ENCODE measurements around the gene EPOP.
"Not testable (repeated sequence)": the region's sequence is repeated elsewhere in the genome, so short reads cannot be mapped to it uniquely, and the experiment has no call there.

EPOP gene

DNA sequence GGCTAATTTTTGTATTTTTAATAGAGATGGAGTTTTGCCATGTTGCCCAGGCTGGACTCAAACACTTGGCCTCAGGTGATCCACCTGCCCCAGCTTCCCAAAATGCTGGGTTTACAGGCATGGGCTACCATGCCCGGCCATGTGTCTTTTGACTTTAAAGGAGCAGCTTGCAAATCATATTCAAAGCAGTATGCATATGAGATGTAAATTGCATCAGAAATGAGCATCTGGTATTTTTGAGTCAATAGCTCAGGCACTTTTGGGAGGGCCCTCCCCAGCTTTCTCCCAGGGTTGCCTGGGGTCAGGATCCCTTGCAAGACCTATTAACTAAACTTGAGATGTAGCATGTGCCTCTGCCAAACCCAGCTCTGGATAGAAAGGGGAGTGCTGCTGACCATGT lies 21.5 kb downstream of the EPOP start:
- ATAC-seq (ENCODE audit: low read depth): no peak
- H3K36me3 ChIP-seq (ENCODE audit: low read depth): no peaks in the 10 kb centered on the region
- H3K4me1 ChIP-seq (ENCODE audit: insufficient read depth, poor library complexity, severe bottlenecking): no peaks in the 10 kb centered on the region
- H3K9me3 ChIP-seq (ENCODE audit: severe bottlenecking): no peaks in the 10 kb centered on the region
- DNase-seq (ENCODE audit: low spot score): no peak
- no peak overlapping the region for H3K27ac ChIP-seq (ENCODE audit: poor library complexity, severe bottlenecking)
- peaks cover 5% of the 10 kb centered on the region for H3K27me3 ChIP-seq (ENCODE audit: insufficient read depth, poor library complexity, severe bottlenecking)
- TF ChIP-seq CTCF (IDR thresholded peaks at IDR 0.05; ENCODE audit: poor library complexity, severe bottlenecking): no peak
- H3K4me3 ChIP-seq (ENCODE audit: severe bottlenecking): no peak overlapping the region

- not testable (repeated sequence) for H3K36me3 ChIP-seq (ENCODE audit: low read depth); H3K4me1 ChIP-seq (ENCODE audit: insufficient read depth, poor library complexity, severe bottlenecking); H3K9me3 ChIP-seq (ENCODE audit: severe bottlenecking); H3K4me3 ChIP-seq (ENCODE audit: severe bottlenecking); DNase-seq (ENCODE audit: low spot score); H3K27me3 ChIP-seq (ENCODE audit: insufficient read depth, poor library complexity, severe bottlenecking); ATAC-seq (ENCODE audit: low read depth); H3K27ac ChIP-seq (ENCODE audit: poor library complexity, severe bottlenecking)
These were observed 24.0 kb downstream of the EPOP start for GRCh38 chr17:38650653-38651173.

GRCh38 chr17:38637951-38638350 lies 36.8 kb downstream of the EPOP start:
- Histone ChIP-seq H3K4me1 (ENCODE audit: insufficient read depth, poor library complexity, severe bottlenecking) (no peaks in the 10 kb centered on the region), H3K9me3 (ENCODE audit: severe bottlenecking) (no peaks in the 10 kb centered on the region), H3K27ac (ENCODE audit: poor library complexity, severe bottlenecking) (no peak overlapping the region), H3K27me3 (ENCODE audit: insufficient read depth, poor library complexity, severe bottlenecking) (no peaks in the 10 kb centered on the region), H3K36me3 (ENCODE audit: low read depth) (no peaks in the 10 kb centered on the region), H3K4me3 (ENCODE audit: severe bottlenecking) (no peak overlapping the region)
- no peak for TF ChIP-seq CTCF (IDR thresholded peaks at IDR 0.05; ENCODE audit: poor library complexity, severe bottlenecking)
- DNase-seq (ENCODE audit: low spot score): no peak
- ATAC-seq (ENCODE audit: low read depth): no peak

DNA sequence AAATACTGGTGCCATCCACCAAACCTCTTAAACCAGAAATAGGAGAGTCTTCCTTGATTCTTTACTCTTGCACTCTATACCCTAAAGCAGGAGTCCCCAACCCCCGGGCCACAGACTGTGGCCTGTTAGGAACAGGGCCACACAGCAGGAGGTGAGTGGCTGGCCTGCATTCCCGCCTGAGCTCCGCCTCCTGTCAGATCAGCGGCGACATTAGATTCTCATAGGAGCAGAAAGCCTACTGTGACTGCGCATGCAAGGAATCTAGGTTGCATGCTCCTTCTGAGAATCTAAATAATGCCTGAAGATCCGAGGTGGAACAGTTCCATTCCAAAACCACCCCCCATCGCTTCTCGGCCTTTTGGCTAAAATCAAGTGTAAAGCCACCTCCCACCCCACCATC lies 38.7 kb downstream of the EPOP start:
- Histone ChIP-seq H3K4me1 (ENCODE audit: insufficient read depth, poor library complexity, severe bottlenecking) (no peaks in the 10 kb centered on the region), H3K9me3 (ENCODE audit: severe bottlenecking) (no peaks in the 10 kb centered on the region), H3K27ac (ENCODE audit: poor library complexity, severe bottlenecking) (no peak overlapping the region), H3K36me3 (ENCODE audit: low read depth) (no peaks in the 10 kb centered on the region), H3K27me3 (ENCODE audit: insufficient read depth, poor library complexity, severe bottlenecking) (no peaks in the 10 kb centered on the region), H3K4me3 (ENCODE audit: severe bottlenecking) (no peak overlapping the region)
- no peak for DNase-seq (ENCODE audit: low spot score)
- ATAC-seq (ENCODE audit: low read depth): no peak
- no peak for TF ChIP-seq CTCF (IDR thresholded peaks at IDR 0.05; ENCODE audit: poor library complexity, severe bottlenecking)

GRCh38 chr17:38632334-38632733 lies 42.4 kb downstream of the EPOP start:
- Histone ChIP-seq H3K4me1 (ENCODE audit: insufficient read depth, poor library complexity, severe bottlenecking) (no peaks in the 10 kb centered on the region), H3K9me3 (ENCODE audit: severe bottlenecking) (no peaks in the 10 kb centered on the region), H3K4me3 (ENCODE audit: severe bottlenecking) (no peak overlapping the region), H3K36me3 (ENCODE audit: low read depth) (no peaks in the 10 kb centered on the region), H3K27me3 (ENCODE audit: insufficient read depth, poor library complexity, severe bottlenecking) (no peaks in the 10 kb centered on the region), H3K27ac (ENCODE audit: poor library complexity, severe bottlenecking) (no peak overlapping the region)
- TF ChIP-seq CTCF (IDR thresholded peaks at IDR 0.05; ENCODE audit: poor library complexity, severe bottlenecking): no peak
- no peak for ATAC-seq (ENCODE audit: low read depth)
- DNase-seq (ENCODE audit: low spot score): no peak

Data from RWPE2 (cell line).